Keratinocyte (primary cell): ENCODE data around the gene APEX2. TPM values are rescaled to one million over a fixed set of nuclear protein-coding genes. Genes with fewer than 3 reads are reported as not detected.

Experiments
- DNase-seq: peaks from one replicate; pipeline ENCODE4 v3.0.0-alpha.2; 2011; ENCODE audit warnings: low read depth, missing footprints, low spot score
- FAIRE-seq: peaks from 2 replicates; lab custom pipeline; 2011; peaks lifted over from hg19 to GRCh38; lab: Jason Lieb, UNC
- H2AFZ ChIP-seq: 2 replicates; pipeline ENCODE4 v1.6.0; 2012; ENCODE audit warnings: low read length, control low read depth, inconsistent platforms; ENCODE audit not compliant: control insufficient read depth
- H3K27ac ChIP-seq: 2 replicates; pipeline ENCODE4 v1.5.1; 2011; ENCODE audit warnings: low read length; ENCODE audit not compliant: control insufficient read depth, insufficient read depth
- H3K27me3 ChIP-seq: 3 replicates; pipeline ENCODE4 v1.6.0; 2011; ENCODE audit warnings: low read length; ENCODE audit not compliant: control insufficient read depth, insufficient read depth; ENCODE audit errors: extremely low read depth
- H3K36me3 ChIP-seq, 2 experiments: 2 replicates in 1 of 2; 3 replicates in 1 of 2; pipeline ENCODE4 v1.5.1; 2011; ENCODE audit warnings: low read length in 2 of 2, mild to moderate bottlenecking in 1 of 2; ENCODE audit not compliant: control insufficient read depth in 2 of 2, insufficient read depth in 2 of 2; ENCODE audit errors: extremely low read depth in 1 of 2
- H3K4me1 ChIP-seq: 3 replicates; pipeline ENCODE4 v1.5.1; 2011; ENCODE audit warnings: low read length; ENCODE audit not compliant: control insufficient read depth, insufficient read depth; ENCODE audit errors: extremely low read depth
- H3K4me2 ChIP-seq: 3 replicates; pipeline ENCODE4 v1.6.0; 2011; ENCODE audit warnings: low read depth, low read length; ENCODE audit not compliant: control insufficient read depth, insufficient read depth; ENCODE audit errors: extremely low read depth
- H3K4me3 ChIP-seq, 3 experiments: fragments of 200-600 bp in 1 of 3; sonication (generic) in 1 of 3; 2 replicates in 2 of 3; 3 replicates in 1 of 3; pipeline ENCODE4 v1.5.1; 2011 to 2016; ENCODE audit warnings: low read length in 3 of 3, mild to moderate bottlenecking in 3 of 3, control low read depth in 2 of 3, inconsistent platforms in 1 of 3, low read depth in 1 of 3, mixed read lengths in 1 of 3, mixed run types in 1 of 3, moderate library complexity in 1 of 3; ENCODE audit not compliant: control insufficient read depth in 2 of 3, insufficient read depth in 2 of 3; ENCODE audit errors: extremely low read depth in 1 of 3
- H3K79me2 ChIP-seq: 2 replicates; pipeline ENCODE4 v1.6.0; 2012; ENCODE audit warnings: low read length; ENCODE audit not compliant: control insufficient read depth, insufficient read depth
- H3K9ac ChIP-seq: 3 replicates; pipeline ENCODE4 v1.6.0; 2011; ENCODE audit warnings: low read length; ENCODE audit not compliant: control insufficient read depth, insufficient read depth; ENCODE audit errors: extremely low read depth
- H3K9me1 ChIP-seq: 3 replicates; pipeline ENCODE4 v1.6.0; 2011; ENCODE audit warnings: low read length; ENCODE audit not compliant: control insufficient read depth, insufficient read depth; ENCODE audit errors: extremely low read depth
- H3K9me3 ChIP-seq: 2 replicates; pipeline ENCODE4 v1.5.1; 2012; ENCODE audit warnings: low read depth, low read length; ENCODE audit not compliant: control insufficient read depth
- H4K20me1 ChIP-seq: 3 replicates; pipeline ENCODE4 v1.6.0; 2011; ENCODE audit warnings: low read length; ENCODE audit not compliant: control insufficient read depth, insufficient read depth; ENCODE audit errors: extremely low read depth
- CTCF ChIP-seq, 3 experiments: IDR thresholded peaks in 1 of 3; conservative IDR thresholded peaks in 1 of 3; optimal IDR thresholded peaks in 1 of 3; 2 replicates in 2 of 3; 3 replicates in 1 of 3; pipeline versions ENCODE3 to v1.5.1; 2011; ENCODE audit warnings: low read length in 3 of 3, mild to moderate bottlenecking in 3 of 3, moderate library complexity in 2 of 3, control low read depth in 1 of 3, inconsistent platforms in 1 of 3; ENCODE audit not compliant: insufficient read depth in 2 of 3; ENCODE audit errors: extremely low read depth in 1 of 3
- EZH2 ChIP-seq: IDR thresholded peaks from one replicate; pipeline ENCODE4 v1.6.1; 2012; ENCODE audit warnings: inconsistent platforms, mild to moderate bottlenecking, low read length, moderate library complexity
- dilution Hi-C: fragments of 300-500 bp; cut with MboI; formaldehyde crosslinking; loops from one replicate; pipeline ENCODE4 v1.7.0; 2020; ENCODE audit warnings: low sequenced_read_pairs; ENCODE audit not compliant: extremely low pct_ligation_motif_present
- polyA plus RNA-seq, 5 experiments: library from polyadenylated mRNA; depleted of rRNA in 3 of 5; stranded (reverse) in 3 of 5; stranded (forward) in 1 of 5; unstranded in 1 of 5; fragments of >200 nt; gene quantifications; 1 replicate in 1 of 5; 2 replicates in 3 of 5; 3 replicates in 1 of 5; pipeline versions ENCODE4 v1.2.1 to v1.2.3, GENCODE V29; 2011 to 2012; ENCODE audit warnings: missing spikeins in 2 of 5, low read depth in 1 of 5, low replicate concordance in 1 of 5

Gene APEX2
- polyA plus RNA-seq, 1 donor (not counting 4 experiments of a cell fraction or from before 2014, with no cell fraction given): 29.0 TPM

- no peak overlapping the region for H3K4me2 ChIP-seq
- H2AFZ ChIP-seq: no peak overlapping the region
- dilution Hi-C loops: no loop called here
- H4K20me1 ChIP-seq: no peaks in the 10 kb centered on the region
- no peak overlapping the region for H3K9ac ChIP-seq
- no peaks in the 10 kb centered on the region for H3K79me2 ChIP-seq
- TF ChIP-seq CTCF (optimal IDR thresholded peaks at IDR 0.05 in 1 of 3, IDR thresholded peaks at IDR 0.05 in 1 of 3, conservative IDR thresholded peaks at IDR 0.05 in 1 of 3; ENCODE audit: extremely low read depth in 1 of 3, insufficient read depth in 2 of 3, low read length in 3 of 3) (no peak), EZH2 (no peak)
- H3K27me3 ChIP-seq: no peaks in the 10 kb centered on the region
- H3K4me1 ChIP-seq: no peaks in the 10 kb centered on the region
- no peaks in the 10 kb centered on the region for H3K36me3 ChIP-seq
- no peaks in the 10 kb centered on the region for H3K9me3 ChIP-seq
- H3K9me1 ChIP-seq: no peaks in the 10 kb centered on the region
- H3K27ac ChIP-seq: no peak overlapping the region
- FAIRE-seq (no peak), DNase-seq (no peak)
- H3K4me3 ChIP-seq: no peak overlapping the region
These were observed 33.3 kb downstream of the APEX2 start for GRCh38 chrX:55033429-55033828.

- no peak overlapping the region for H3K4me2 ChIP-seq
- no peak for FAIRE-seq
These were observed 39.3 kb downstream of the APEX2 start for GRCh38 chrX:55039471-55039870.

More at GRCh38 chrX:55039471-55039870, 39.3 kb downstream of the APEX2 start:
- dilution Hi-C loops: no loop called here
- Histone ChIP-seq H3K9ac (no peak overlapping the region), H4K20me1 (no peaks in the 10 kb centered on the region), H3K4me3 (no peak overlapping the region), H3K27ac (no peak overlapping the region), H3K9me1 (no peaks in the 10 kb centered on the region), H3K79me2 (no peaks in the 10 kb centered on the region), H3K9me3 (no peaks in the 10 kb centered on the region), H3K27me3 (no peaks in the 10 kb centered on the region), H3K4me1 (no peaks in the 10 kb centered on the region), H3K36me3 (no peaks in the 10 kb centered on the region), H2AFZ (no peak overlapping the region)
- no peak for TF ChIP-seq EZH2
- TF ChIP-seq CTCF (optimal IDR thresholded peaks at IDR 0.05 in 1 of 3, IDR thresholded peaks at IDR 0.05 in 1 of 3, conservative IDR thresholded peaks at IDR 0.05 in 1 of 3; ENCODE audit: extremely low read depth in 1 of 3, insufficient read depth in 2 of 3, low read length in 3 of 3): no peak
- DNase-seq: no peak
